ENCODE results near the gene TRPC4AP.

GRCh38 chr20:35125753-35126152 is 33.1 kb upstream of the TRPC4AP start:
- TF ChIP-seq EP300 (IDR thresholded peaks at IDR 0.05) (no peak), CTCF (IDR thresholded peaks at IDR 0.05) (no peak), POLR2A (IDR thresholded peaks at IDR 0.05) (no peak)
